Measurements from ENCODE around the gene DMBX1.

DMBX1 gene

DNA sequence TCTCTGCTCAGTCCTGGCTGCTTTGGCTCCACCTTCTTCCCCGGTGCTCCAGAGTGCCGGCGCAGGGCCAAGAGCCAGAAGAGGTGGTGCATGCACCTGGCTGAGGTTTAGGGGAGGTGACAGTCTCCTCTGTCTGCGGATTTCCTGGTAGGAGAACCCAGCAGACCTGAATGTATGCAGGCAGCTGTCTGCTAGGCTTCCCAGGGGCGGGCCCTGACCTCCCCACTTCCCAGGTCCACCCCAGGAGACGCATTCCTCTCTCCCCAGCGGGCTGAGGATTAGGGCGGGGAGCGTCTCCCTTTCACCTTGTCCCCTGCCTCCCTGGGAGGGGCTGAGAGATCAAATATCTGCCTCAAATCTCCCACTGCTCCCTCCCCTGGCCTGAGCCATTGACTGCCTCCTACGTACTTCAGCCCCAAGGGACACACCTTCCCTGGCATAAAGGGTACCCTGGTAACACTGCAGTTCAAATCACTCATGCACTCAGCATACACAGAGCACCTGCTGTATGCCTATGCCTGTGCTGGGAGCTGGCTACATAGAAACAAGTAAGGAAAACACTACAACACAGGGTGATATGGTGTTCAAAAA, 27.5 kb downstream of the DMBX1 start:
- in situ Hi-C loops (cut with HindIII; ENCODE audit: low pct_ligation_motif_present, low sequenced_read_pairs), result no loop called here
- TF ChIP-seq, protein P1, sequence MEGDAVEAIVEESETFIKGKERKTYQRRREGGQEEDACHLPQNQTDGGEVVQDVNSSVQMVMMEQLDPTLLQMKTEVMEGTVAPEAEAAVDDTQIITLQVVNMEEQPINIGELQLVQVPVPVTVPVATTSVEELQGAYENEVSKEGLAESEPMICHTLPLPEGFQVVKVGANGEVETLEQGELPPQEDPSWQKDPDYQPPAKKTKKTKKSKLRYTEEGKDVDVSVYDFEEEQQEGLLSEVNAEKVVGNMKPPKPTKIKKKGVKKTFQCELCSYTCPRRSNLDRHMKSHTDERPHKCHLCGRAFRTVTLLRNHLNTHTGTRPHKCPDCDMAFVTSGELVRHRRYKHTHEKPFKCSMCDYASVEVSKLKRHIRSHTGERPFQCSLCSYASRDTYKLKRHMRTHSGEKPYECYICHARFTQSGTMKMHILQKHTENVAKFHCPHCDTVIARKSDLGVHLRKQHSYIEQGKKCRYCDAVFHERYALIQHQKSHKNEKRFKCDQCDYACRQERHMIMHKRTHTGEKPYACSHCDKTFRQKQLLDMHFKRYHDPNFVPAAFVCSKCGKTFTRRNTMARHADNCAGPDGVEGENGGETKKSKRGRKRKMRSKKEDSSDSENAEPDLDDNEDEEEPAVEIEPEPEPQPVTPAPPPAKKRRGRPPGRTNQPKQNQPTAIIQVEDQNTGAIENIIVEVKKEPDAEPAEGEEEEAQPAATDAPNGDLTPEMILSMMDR (IDR thresholded peaks at IDR 0.05; ENCODE audit: low read depth, low read length, missing control alignments), result no peak
- no peak overlapping the region for H3K27ac ChIP-seq
- DNase-seq, result no peak
- H3K4me3 ChIP-seq (ENCODE audit: low read depth, low read length), result no peak overlapping the region
- peaks cover 48% of the 10 kb centered on the region for H3K27me3 ChIP-seq (replicated peaks)
- H3K36me3 ChIP-seq (replicated peaks), result no peaks in the 10 kb centered on the region

DNA sequence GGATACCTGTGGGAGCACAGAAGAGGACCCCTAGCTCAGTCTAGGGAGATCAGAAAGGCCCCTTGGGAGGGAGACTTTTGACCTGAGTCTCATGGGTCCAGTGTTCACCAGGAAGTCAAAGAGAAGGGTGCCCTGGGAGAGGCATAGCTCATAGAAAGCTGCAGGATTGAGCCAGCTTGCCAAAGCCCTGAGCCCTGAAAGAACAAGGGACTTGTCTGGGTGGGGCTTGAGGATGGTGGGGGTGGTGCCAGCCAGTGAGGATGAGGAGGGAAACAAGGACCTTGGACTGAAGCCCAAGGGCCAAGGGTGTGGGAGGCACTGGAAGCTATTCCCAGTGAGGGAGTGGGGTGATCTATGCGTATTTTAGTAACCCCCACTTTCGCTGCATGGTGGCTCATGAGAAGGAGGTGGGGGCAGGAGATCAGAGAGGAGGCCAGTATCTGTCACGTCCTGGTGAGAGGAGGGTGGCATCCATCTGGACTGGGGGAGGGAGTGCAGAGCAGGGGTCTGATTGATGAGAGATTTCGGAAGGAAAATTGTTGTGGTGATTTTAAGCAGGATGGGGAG, 28.4 kb downstream of the DMBX1 start:
- Histone ChIP-seq H3K4me3 (ENCODE audit: low read depth, low read length) (no peak overlapping the region), H3K36me3 (replicated peaks) (no peaks in the 10 kb centered on the region), H3K27ac (no peak overlapping the region), H3K27me3 (replicated peaks) (peaks cover 48% of the 10 kb centered on the region)
- in situ Hi-C loops (cut with HindIII; ENCODE audit: low pct_ligation_motif_present, low sequenced_read_pairs), result no loop called here
- no peak for DNase-seq
- TF ChIP-seq, protein P1 (IDR thresholded peaks at IDR 0.05; ENCODE audit: low read depth, low read length, missing control alignments), result no peak

DNA sequence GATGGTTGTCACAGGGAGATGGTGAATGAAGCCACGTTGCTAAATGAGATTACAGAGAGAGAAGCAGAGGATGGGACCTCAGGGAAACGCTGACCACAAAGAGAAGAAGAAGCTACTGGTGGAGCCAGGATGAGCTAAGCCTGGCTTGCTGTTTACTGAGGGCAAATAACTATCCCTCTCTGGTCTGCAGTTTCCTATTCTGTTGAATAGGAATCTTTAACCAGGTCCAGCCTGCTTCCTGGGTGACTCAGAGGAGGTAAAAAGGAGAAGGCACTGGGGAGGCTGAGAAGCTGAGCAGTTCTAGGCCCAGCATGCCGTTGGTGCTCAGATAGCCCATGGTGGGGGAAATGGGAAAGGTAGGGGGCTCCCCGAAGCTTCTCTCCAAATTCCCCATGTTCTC, 29.6 kb downstream of the DMBX1 start:
- Histone ChIP-seq H3K4me3 (ENCODE audit: low read depth, low read length) (no peak overlapping the region), H3K36me3 (replicated peaks) (no peaks in the 10 kb centered on the region), H3K27me3 (replicated peaks) (peaks cover 38% of the 10 kb centered on the region), H3K27ac (no peak overlapping the region)
- in situ Hi-C loops (cut with HindIII; ENCODE audit: low pct_ligation_motif_present, low sequenced_read_pairs), result no loop called here
- no peak for DNase-seq
- TF ChIP-seq, protein P1 (IDR thresholded peaks at IDR 0.05; ENCODE audit: low read depth, low read length, missing control alignments), result no peak

DNA sequence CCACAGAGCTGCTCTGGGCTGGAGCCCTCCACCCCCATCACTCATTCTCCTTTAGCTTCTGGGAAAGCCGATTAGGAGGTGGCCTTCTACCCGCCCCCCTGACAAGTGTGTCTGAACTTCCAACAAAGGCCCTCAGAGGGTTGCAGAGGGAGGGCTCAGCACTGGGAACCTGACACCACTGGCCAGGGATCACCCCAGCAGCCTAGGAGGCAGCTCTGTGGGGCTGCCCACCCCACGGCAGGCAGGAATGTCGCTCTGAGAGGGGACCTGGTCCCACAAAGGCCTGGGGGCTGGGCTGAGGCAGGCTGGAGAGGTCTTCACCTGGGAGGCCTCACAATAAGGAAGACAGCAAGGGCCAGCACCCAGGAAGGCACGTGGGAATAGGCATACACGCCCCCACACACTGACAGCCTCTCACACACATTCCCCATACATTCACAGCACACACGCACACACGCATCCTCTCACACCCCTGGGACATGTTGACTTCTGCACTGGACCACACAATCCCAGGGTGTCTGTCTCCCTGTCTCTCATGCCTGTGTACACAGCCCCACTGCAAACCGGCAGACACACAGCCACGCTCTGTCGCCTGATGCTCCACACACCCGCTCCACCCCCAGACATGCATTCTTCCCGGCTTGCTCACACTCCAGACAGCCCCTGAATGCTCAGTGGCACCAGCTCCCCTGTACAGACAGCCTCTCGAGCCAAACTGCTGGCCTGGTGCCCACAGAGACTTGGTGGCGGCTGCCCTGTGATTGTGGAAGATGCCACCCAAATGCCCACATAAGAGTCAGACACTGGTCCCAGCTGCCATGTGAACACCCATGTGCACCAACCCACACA, 30.7 kb downstream of the DMBX1 start:
- Histone ChIP-seq H3K27me3 (replicated peaks) (peaks cover 35% of the 10 kb centered on the region), H3K4me3 (ENCODE audit: low read depth, low read length) (no peak overlapping the region), H3K36me3 (replicated peaks) (no peaks in the 10 kb centered on the region), H3K27ac (no peak overlapping the region)
- peak; percentile 83 for DNase-seq
- in situ Hi-C loops (cut with HindIII; ENCODE audit: low pct_ligation_motif_present, low sequenced_read_pairs), result no loop called here
- TF ChIP-seq, protein P1 (IDR thresholded peaks at IDR 0.05; ENCODE audit: low read depth, low read length, missing control alignments), result no peak

DNA sequence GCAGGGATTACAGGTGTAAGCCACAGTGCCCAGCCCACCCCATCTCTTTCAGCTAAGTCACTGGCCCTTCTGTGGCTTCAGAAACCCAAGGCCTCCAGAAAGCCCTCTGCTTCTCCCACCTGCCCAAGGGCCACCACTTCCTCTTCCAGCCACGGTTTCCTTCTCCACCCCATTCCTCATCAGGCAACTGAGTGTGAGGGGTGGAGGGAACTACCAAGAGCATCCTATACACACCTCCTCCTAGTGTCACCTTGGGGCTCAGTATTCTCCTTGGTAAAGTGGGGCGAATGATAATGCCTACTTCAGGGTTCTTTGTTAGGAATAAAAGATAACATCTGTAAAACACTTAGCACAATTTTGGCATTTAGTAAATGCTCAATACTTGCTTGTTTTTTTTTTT, 31.8 kb downstream of the DMBX1 start:
- TF ChIP-seq, protein P1 (IDR thresholded peaks at IDR 0.05; ENCODE audit: low read depth, low read length, missing control alignments), result no peak
- no peak for DNase-seq
- Histone ChIP-seq H3K36me3 (replicated peaks) (no peaks in the 10 kb centered on the region), H3K27me3 (replicated peaks) (peaks cover 35% of the 10 kb centered on the region), H3K27ac (no peak overlapping the region), H3K4me3 (ENCODE audit: low read depth, low read length) (no peak overlapping the region)
- in situ Hi-C loops (cut with HindIII; ENCODE audit: low pct_ligation_motif_present, low sequenced_read_pairs), result no loop called here

Data from brain microvascular endothelial cell (primary cell).